GM19193 (cell line): ENCODE results near the gene AGAP2.

Source experiments
- POLR2A ChIP-seq: IDR thresholded peaks from 4 replicates; pipeline ENCODE4 v1.6.1; 2011; ENCODE audit not compliant: insufficient read depth, insufficient read length; ENCODE audit errors: extremely low read depth

AGAP2 gene

GRCh38 chr12:57717846-57718640 is 20.5 kb downstream of the AGAP2 start:
- TF ChIP-seq POLR2A: no peak

DNA sequence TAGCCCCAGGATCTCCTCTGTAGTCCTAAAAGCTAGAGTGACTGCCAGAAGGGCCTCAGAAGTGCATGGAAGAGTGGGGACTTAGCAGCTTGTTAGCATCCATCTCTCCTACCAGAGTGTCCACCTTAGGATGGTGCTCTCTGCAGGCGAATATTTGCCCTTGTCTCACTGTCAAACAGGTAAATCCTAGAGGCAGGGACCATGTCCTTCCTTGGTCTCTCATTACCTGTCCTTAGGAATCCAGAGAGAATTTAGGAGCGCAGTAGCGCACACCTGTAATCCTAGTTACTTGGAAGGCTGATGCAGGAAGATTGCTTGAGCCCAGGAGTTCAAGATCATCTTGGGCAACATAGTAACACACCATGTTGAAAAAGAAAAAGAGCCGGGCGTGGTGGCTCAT is 21.4 kb downstream of the AGAP2 start:
- TF ChIP-seq POLR2A: no peak

DNA sequence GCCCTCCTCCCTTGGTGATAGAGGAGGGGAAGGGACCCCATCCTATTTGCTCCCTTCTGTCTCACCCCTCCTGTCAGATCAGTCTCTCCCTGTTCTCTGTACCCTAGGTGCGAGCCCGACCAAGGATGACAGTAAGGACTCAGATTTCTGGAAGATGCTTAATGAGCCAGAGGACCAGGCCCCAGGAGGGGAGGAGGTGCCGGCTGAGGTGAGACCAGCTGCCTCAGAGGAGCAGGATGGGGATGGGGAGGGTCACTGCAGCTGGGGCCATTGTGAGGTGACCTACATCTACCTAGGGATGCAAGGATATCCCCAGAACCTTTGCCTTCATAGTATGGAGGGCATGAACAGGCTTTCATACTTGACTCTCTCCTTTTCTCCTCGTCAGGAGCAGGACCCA is 22.2 kb downstream of the AGAP2 start:
- no peak for TF ChIP-seq POLR2A

DNA sequence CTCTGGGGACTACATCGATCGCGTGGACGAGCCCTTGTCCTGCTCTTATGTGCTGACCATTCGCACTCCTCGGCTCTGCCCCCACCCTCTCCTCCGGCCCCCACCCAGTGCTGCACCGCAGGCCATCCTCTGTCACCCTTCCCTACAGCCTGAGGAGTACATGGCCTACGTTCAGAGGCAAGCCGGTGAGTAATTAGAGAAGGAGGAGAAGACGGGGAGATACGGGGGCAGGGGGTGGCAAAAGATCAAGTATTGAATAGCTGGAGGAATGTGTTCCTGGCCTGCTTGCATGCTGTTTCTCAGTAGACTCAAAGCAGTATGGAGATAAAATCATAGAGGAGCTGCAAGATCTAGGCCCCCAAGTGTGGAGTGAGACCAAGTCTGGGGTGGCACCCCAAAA is 22.8 kb downstream of the AGAP2 start:
- no peak for TF ChIP-seq POLR2A

DNA sequence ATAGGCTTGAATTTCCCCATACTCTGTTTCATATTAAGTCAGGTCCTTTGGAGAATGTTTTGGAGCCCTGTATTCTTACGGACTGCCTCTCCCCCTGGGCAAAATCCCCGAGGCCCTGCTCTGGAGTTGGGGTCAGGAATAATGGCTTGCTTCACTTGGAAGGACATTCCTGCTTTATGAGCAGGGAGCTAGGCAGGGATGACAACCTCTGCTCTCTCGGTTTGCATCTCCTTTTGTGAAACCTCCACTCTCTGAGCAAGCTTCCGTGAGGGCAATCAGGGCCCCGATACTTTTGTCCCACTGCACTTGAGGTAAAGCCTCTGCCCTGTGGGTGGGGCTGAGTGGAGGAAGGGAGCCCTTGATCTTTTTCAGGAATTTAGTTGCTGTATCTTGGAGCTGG is 25.3 kb downstream of the AGAP2 start:
- no peak for TF ChIP-seq POLR2A

DNA sequence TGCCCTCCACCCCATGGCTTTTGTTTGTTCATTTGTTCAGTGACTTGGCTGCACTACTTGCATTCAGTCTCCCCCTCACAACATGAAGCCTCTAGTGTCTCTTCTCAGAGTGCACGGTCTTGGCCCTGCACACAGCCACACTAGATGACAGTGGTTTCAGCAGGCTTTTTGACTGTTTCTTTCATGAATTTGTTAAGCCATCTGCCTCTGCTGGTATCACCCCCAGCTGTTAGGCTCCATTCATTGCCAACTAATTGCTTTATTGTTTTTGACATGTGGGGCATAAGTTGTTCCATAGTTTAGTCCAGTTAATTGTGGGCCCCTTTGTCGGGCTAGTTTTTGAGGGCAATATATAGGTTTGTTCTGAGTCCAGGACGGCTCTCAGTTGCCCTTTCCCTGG is 25.8 kb downstream of the AGAP2 start:
- TF ChIP-seq POLR2A: no peak

DNA sequence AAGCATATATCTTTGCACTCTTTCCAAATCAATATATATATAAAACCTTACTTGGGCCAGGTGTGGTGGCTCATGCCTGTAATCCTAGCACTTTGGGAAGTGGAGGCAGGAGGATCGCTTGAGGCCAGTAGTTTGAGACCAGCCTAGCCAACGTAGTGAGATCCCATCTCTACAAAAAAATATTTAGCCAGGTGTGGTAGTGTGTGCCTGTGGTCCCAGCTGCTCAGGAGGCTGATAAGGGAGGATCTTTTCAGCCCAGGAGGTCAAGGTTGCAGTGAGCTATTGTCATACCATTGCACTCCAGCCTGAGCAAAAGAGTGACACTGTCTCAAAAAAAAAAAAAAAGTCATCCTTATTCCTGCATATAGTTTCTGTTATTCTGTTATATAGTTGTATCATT is 30.2 kb downstream of the AGAP2 start:
- TF ChIP-seq POLR2A: no peak

DNA sequence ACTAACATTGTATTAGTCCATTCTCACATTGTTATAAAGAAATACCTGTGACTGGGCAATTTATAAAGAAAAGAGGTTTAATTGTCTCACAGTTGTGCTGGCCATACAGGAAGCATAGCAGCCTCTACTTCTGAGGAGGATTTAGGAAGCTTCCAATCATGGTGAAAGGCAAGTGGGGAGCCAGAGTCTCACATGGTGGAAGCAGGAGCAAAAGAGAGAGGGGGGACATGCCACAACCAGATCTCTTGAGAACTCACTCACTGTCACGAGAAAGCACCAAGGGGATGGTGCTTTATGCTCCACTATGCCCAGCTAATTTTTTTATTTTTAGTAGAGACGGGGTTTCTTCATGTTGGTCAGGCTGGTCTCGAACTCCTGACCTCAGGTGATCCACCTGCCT is 31.3 kb downstream of the AGAP2 start:
- TF ChIP-seq POLR2A: no peak

- TF ChIP-seq POLR2A: no peak
Measured at GRCh38 chr12:57700317-57700716, 38.2 kb downstream of the AGAP2 start.

DNA sequence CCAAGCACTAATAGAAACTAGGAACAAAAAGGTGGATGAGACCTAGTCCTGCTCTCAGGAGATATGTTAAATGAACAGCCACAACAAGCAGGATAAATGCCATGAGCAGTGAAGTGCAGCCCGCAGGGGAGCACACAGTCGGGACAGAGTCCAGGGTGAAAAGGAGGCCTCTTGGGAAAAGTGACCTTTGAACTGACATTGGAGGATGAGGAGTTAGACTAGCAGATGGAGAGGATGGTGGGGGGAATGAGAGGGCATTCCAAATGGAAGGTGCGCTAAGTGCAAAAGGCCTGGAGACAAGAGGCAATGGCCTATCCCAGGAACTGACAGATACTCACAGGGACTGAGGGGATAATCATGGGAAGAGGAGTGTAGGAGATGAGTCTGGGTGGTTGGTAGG is 40.1 kb downstream of the AGAP2 start:
- no peak for TF ChIP-seq POLR2A

DNA sequence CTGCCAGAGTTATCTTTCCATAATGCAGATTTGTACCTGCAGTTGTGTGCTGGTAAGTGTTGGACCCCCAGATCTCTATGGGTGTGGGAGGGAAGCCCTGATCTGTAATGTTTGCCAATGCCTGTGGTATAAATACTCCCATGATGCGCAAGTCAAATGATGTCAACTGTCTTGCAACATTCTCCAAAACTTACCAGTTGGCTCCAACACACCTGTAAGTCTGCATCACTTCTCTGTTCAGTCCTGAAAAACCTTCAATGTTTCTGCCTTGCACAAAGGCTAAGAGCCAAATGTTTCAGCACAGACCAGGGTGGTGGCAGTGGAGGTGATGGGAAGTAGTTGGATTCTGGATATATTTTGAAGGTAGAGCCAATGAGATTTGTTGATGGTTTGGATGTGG is 41.5 kb downstream of the AGAP2 start:
- TF ChIP-seq POLR2A: no peak

- no peak for TF ChIP-seq POLR2A
Measured at GRCh38 chr12:57695770-57696432, 42.6 kb downstream of the AGAP2 start.

GRCh38 chr12:57694459-57695019 is 44.0 kb downstream of the AGAP2 start:
- TF ChIP-seq POLR2A: no peak

DNA sequence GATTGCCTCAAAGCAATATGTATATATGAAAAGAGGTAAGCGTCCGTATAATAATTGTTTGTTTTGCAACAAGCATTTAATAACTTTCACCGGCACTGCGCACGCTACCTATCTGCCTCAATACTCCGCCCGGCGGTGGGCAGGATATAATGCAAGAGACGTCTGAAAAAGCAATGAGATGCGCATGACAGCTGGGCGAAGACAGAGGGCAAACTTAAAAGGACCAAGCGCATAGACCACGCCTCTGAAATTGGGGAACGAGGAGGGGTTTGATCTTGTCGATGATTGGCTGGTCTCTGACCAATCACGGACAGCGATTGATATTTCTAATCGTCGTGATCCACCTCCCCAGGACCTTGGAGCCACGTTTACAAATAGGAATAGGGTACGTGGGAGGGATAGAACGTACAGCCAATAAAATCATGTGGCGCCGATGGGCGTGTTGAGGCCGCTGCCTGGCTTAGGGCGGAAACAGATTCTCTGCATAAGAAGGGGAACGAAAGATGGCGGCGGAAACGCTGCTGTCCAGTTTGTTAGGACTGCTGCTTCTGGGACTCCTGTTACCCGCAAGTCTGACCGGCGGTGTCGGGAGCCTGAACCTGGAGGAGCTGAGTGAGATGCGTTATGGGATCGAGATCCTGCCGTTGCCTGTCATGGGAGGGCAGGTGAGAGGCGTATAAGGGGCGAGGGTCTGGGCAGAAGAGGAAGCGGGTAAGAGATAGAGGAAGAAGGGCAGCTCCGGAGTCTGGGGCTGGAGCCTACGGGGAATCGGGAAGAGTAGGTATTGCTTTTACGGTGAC is 44.7 kb downstream of the AGAP2 start, which contains the start of gene OS9:
Gene OS9 (plus strand): TSS at position 474 of the 800 bp plus-strand sequence. CDS start 30 bp downstream, at position 504.
- peak; percentile 98 for TF ChIP-seq POLR2A

GRCh38 chr12:57693317-57693658 is 45.3 kb downstream of the AGAP2 start:
- no peak for TF ChIP-seq POLR2A

GRCh38 chr12:57692500-57692899 is 46.0 kb downstream of the AGAP2 start:
- TF ChIP-seq POLR2A: no peak

DNA sequence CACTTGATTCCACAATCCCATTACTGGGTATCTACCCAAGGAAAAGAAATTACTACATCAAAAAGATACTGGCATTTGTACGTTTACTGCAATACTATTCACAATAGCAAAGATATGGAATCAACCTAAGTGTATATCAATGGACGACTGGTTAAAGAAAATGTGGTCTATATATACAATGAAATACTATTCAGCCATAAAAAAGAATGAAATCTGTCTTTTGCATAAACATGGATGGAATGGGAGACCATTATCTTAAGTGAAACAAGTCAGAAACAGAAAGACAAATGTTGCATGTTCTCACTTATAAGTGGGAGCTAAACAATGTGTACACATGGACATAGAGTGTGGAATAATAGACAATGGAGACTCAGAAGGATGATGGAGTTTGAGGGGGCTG is 49.6 kb downstream of the AGAP2 start:
- no peak for TF ChIP-seq POLR2A
